ENCODE measurements around the gene SERPINA1. TPM values are rescaled to one million over a fixed set of nuclear protein-coding genes. Genes with fewer than 3 reads are reported as not detected.
A peak's percentile ranks its signal among the peaks of the same experiment; 100 is the strongest.

The SERPINA1 gene
- total and polyA plus RNA-seq, 2 of the 13 experiments (the other 11 are each of a cell fraction or from before 2014, with no cell fraction given) = 3,266 to 11,015 TPM

GRCh38 chr14:94380225-94381148, 7.9 kb downstream of the SERPINA1 start:
- H3K27me3 ChIP-seq (ENCODE audit: control insufficient read depth in 1 of 2, insufficient read depth in 2 of 2, low read length in 2 of 2) = no peaks in the 10 kb centered on the region
- in situ Hi-C loops (cut with HindIII; ENCODE audit: extremely low pct_ligation_motif_present, low pct_unique_long_range_greater_than_20kb) (no loop called here), intact Hi-C loops (cut with micrococcal nuclease; ENCODE audit: unreplicated experiment) (loop anchor here (1.0 kb wide), 1 partner anchor 16 kb away; no protein-coding TSS in a partner anchor)
- no peak for FAIRE-seq
- H3K9me3 ChIP-seq (ENCODE audit: low read length) = no peaks in the 10 kb centered on the region
- H3K4me2 ChIP-seq (ENCODE audit: low read depth, low read length) = peak overlapping the region; percentile 8; the same call in 1 of the 2 replicates
- H3K79me2 ChIP-seq (ENCODE audit: insufficient read depth, low read length) = peaks cover 36% of the 10 kb centered on the region
- no peak overlapping the region for H2AFZ ChIP-seq (ENCODE audit: low read length)
- H3K4me3 ChIP-seq (replicated peaks in 1 of 3; ENCODE audit: insufficient read depth in 1 of 3, low read depth in 2 of 3, low read length in 3 of 3) = no peak overlapping the region
- no TSS peak for BruUV-seq (replicated peaks)
- peaks cover 100% of the 10 kb centered on the region for H3K4me1 ChIP-seq (ENCODE audit: insufficient read depth, low read length)
- H3K9ac ChIP-seq (ENCODE audit: insufficient read depth, low read depth, low read length) = no peak overlapping the region
- H3K36me3 ChIP-seq (replicated peaks in 1 of 2; ENCODE audit: control insufficient read depth in 1 of 2, insufficient read depth in 2 of 2, low read length in 2 of 2) = peaks cover 38 to 67% of the 10 kb centered on the region in 2 experiments
- no peak for DNase-seq (ENCODE audit: low spot score)
- ChIA-PET CTCF (ENCODE audit: low intra/inter-chr PET ratio, low total read pairs) (no interaction called here), POLR2A (interaction anchor here (0.7 to 5.4 kb wide), 14 partner anchors 7 to 57 kb away, joined by 3 to 39 read pairs (median 4); partner anchors contain the start of genes SERPINA1 and SERPINA6)
- no peak overlapping the region for H3K27ac ChIP-seq (ENCODE audit: extremely low read length, insufficient read depth, low read length)
- ATAC-seq = no peak
- H4K20me1 ChIP-seq (ENCODE audit: insufficient read depth, low read length) = peaks cover 88% of the 10 kb centered on the region
- 81% methylated on average over 14 of the region's 16 CpGs for WGBS (ENCODE audit: low lambda C conversion rate)
- TF ChIP-seq ATF1 (CRISPR knock-in tag; IDR thresholded peaks at IDR 0.05) (no peak), ZNF572 (CRISPR knock-in tag; IDR thresholded peaks at IDR 0.05) (no peak), ZNF616 (CRISPR knock-in tag; IDR thresholded peaks at IDR 0.05; ENCODE audit: low read depth) (0 out of 2 replicates have a peak, but pooled peaks have one; percentile 48), MIER3 (CRISPR knock-in tag; IDR thresholded peaks at IDR 0.05; ENCODE audit: borderline replicate concordance) (no peak), ZZZ3 (CRISPR knock-in tag; IDR thresholded peaks at IDR 0.05; ENCODE audit: borderline replicate concordance) (no peak), HNF4G (IDR thresholded peaks at IDR 0.05; ENCODE audit: borderline replicate concordance, low read depth, low read length) (no peak), HNF4G (CRISPR knock-in tag; IDR thresholded peaks at IDR 0.05; ENCODE audit: borderline replicate concordance, low read depth) (no peak), ZBTB3 (CRISPR knock-in tag; IDR thresholded peaks at IDR 0.05; ENCODE audit: borderline replicate concordance, low read depth) (no peak), BRF2 (CRISPR knock-in tag; IDR thresholded peaks at IDR 0.05) (0 out of 2 replicates have a peak, but pooled peaks have one; percentile 4), ZNF430 (CRISPR knock-in tag; IDR thresholded peaks at IDR 0.05) (no peak), ISL2 (CRISPR knock-in tag; IDR thresholded peaks at IDR 0.05) (no peak), ZNF280B (CRISPR knock-in tag; IDR thresholded peaks at IDR 0.05; ENCODE audit: borderline replicate concordance) (no peak)
- TF ChIP-seq, protein P1, sequence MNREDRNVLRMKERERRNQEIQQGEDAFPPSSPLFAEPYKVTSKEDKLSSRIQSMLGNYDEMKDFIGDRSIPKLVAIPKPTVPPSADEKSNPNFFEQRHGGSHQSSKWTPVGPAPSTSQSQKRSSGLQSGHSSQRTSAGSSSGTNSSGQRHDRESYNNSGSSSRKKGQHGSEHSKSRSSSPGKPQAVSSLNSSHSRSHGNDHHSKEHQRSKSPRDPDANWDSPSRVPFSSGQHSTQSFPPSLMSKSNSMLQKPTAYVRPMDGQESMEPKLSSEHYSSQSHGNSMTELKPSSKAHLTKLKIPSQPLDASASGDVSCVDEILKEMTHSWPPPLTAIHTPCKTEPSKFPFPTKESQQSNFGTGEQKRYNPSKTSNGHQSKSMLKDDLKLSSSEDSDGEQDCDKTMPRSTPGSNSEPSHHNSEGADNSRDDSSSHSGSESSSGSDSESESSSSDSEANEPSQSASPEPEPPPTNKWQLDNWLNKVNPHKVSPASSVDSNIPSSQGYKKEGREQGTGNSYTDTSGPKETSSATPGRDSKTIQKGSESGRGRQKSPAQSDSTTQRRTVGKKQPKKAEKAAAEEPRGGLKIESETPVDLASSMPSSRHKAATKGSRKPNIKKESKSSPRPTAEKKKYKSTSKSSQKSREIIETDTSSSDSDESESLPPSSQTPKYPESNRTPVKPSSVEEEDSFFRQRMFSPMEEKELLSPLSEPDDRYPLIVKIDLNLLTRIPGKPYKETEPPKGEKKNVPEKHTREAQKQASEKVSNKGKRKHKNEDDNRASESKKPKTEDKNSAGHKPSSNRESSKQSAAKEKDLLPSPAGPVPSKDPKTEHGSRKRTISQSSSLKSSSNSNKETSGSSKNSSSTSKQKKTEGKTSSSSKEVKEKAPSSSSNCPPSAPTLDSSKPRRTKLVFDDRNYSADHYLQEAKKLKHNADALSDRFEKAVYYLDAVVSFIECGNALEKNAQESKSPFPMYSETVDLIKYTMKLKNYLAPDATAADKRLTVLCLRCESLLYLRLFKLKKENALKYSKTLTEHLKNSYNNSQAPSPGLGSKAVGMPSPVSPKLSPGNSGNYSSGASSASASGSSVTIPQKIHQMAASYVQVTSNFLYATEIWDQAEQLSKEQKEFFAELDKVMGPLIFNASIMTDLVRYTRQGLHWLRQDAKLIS (CRISPR knock-in tag; IDR thresholded peaks at IDR 0.05) = peak; percentile 34; the same call in 1 of the 2 replicates
- TF ChIP-seq, protein P2, sequence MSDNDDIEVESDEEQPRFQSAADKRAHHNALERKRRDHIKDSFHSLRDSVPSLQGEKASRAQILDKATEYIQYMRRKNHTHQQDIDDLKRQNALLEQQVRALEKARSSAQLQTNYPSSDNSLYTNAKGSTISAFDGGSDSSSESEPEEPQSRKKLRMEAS (IDR thresholded peaks at IDR 0.05) = peak; percentile 12; the same call in 1 of the 2 replicates
- TF ChIP-seq, protein P3, sequence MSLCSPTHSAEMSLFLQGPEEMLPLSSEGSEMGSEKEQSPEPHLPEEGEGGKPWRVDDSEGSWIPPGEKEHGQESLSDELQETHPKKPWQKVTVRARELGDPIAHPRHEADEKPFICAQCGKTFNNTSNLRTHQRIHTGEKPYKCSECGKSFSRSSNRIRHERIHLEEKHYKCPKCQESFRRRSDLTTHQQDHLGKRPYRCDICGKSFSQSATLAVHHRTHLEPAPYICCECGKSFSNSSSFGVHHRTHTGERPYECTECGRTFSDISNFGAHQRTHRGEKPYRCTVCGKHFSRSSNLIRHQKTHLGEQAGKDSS (CRISPR knock-in tag; IDR thresholded peaks at IDR 0.05; ENCODE audit: borderline replicate concordance, low read depth) = no peak
